HEK293T (cell line): ENCODE measurements around the gene PRCP.

Experiments used
- ARNT ChIP-seq: fragments of 450-650 bp; IDR thresholded peaks from 2 replicates; pipeline ENCODE4 v1.6.1; 2017; ENCODE audit warnings: mild to moderate bottlenecking
- BHLHE40 ChIP-seq: fragments of 450-650 bp; IDR thresholded peaks from 2 replicates; pipeline ENCODE4 v1.6.1; 2016; ENCODE audit warnings: mild to moderate bottlenecking, moderate library complexity, borderline replicate concordance
- CTBP1 ChIP-seq: fragments of 450-650 bp; IDR thresholded peaks from 2 replicates; pipeline ENCODE4 v1.6.1; 2016; ENCODE audit warnings: borderline replicate concordance
- ELF4 ChIP-seq: fragments of 450-650 bp; IDR thresholded peaks from 2 replicates; pipeline ENCODE4 v1.6.1; 2017; ENCODE audit warnings: antibody characterized with exemption
- FOXA1 ChIP-seq: fragments of 450-650 bp; IDR thresholded peaks from 2 replicates; pipeline ENCODE4 v1.6.1; 2016; ENCODE audit warnings: mild to moderate bottlenecking
- FOXK2 ChIP-seq: fragments of 450-650 bp; IDR thresholded peaks from 2 replicates; pipeline ENCODE4 v1.6.1; 2016; ENCODE audit warnings: mild to moderate bottlenecking
- FOXM1 ChIP-seq: fragments of 450-650 bp; IDR thresholded peaks from 2 replicates; pipeline ENCODE4 v1.6.1; 2017; ENCODE audit warnings: mild to moderate bottlenecking, borderline replicate concordance
- HDGF ChIP-seq: fragments of 450-650 bp; IDR thresholded peaks from 2 replicates; pipeline ENCODE4 v1.6.1; 2017; ENCODE audit warnings: antibody characterized with exemption, borderline replicate concordance
- L3MBTL2 ChIP-seq: fragments of 450-650 bp; conservative IDR thresholded peaks from 2 replicates; pipeline ENCODE4 v1.6.1; 2016; ENCODE audit warnings: mild to moderate bottlenecking
- LEF1 ChIP-seq: fragments of 450-650 bp; IDR thresholded peaks from 2 replicates; pipeline ENCODE4 v1.6.1; 2017; ENCODE audit warnings: mild to moderate bottlenecking, borderline replicate concordance
- SP1 ChIP-seq: fragments of 450-650 bp; IDR thresholded peaks from 2 replicates; pipeline ENCODE4 v1.6.1; 2017
- SUZ12 ChIP-seq: fragments of 450-650 bp; IDR thresholded peaks from 2 replicates; pipeline ENCODE4 v1.6.1; 2016; ENCODE audit warnings: mild to moderate bottlenecking
- TARDBP ChIP-seq: fragments of 450-650 bp; IDR thresholded peaks from 2 replicates; pipeline ENCODE4 v1.6.1; 2016
- ZNF384 ChIP-seq: fragments of 450-650 bp; IDR thresholded peaks from 2 replicates; pipeline ENCODE4 v1.6.1; 2016

- TF ChIP-seq FOXM1, result no peak
- TF ChIP-seq SP1, result no peak
- no peak for TF ChIP-seq SUZ12
- TF ChIP-seq FOXK2, result no peak
- TF ChIP-seq ZNF384, result no peak
- TF ChIP-seq ARNT, result no peak
- TF ChIP-seq ELF4, result no peak
- no peak for TF ChIP-seq BHLHE40
- TF ChIP-seq FOXA1, result no peak
- no peak for TF ChIP-seq HDGF
- TF ChIP-seq CTBP1, result no peak
- TF ChIP-seq TARDBP, result no peak
- TF ChIP-seq LEF1, result no peak
- TF ChIP-seq L3MBTL2, result no peak
Measured at GRCh38 chr11:82815406-82815805, 84.8 kb downstream of the PRCP start.
